ENCODE results near the gene TMEM175. TPM values are rescaled to one million over a fixed set of nuclear protein-coding genes. Genes with fewer than 3 reads are reported as not detected.
A peak's percentile ranks its signal among the peaks of the same experiment; 100 is the strongest.

The TMEM175 gene
- total and polyA plus RNA-seq, 2 of the 8 experiments (the other 6 are each of a cell fraction or from before 2014, with no cell fraction given): 4.9 to 20.7 TPM

DNA sequence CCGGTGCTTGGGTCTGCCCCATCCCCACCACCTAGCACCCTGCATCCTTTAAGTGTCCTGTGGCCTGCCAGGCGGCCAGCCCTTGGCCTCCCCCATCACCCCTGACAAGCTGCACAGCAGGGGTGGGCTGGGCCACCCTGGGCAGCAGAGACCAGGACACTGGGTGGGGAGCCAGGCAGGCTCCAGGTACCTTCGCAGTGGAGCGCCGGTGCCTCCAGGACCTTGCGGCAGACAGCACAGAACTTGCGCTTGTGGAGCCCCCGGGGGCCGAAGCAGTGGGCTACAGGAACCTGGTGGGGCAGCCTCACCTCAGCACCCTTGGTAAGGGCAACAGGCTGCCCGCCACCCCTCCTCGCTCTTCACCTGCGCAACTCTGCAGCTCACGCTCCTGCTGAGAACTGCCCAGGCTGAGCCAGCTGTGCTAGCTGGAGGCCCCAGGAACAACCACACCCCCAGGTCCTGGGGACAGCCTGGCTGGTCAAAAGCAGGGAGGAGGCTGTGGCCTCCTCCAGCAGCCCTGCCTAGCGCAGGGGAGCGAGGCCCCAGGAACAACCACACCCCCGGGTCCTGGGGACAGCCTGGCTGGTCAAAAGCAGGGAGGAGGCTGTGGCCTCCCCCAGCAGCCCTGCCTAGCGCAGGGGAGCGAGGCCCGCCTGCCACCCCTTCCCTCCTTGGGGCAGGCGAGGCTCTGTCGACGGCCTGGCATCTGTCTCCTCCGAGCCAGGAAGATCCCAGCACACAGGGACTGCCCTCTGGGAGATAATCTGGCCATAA lies 36.5 kb downstream of the TMEM175 start:
- Histone ChIP-seq H3K23ac (ENCODE audit: insufficient read length) (no peak overlapping the region), H4K5ac (ENCODE audit: insufficient read length, low read depth, low read length) (no peak overlapping the region), H4K91ac (replicated peaks; ENCODE audit: insufficient read length, low read length) (no peak overlapping the region), H3K27ac (ENCODE audit: low read depth, low read length) (no peak overlapping the region), H2BK5ac (ENCODE audit: low read depth, low read length) (no peak overlapping the region), H3K4ac (replicated peaks; ENCODE audit: insufficient read length, low read depth, low read length) (no peak overlapping the region), H2BK20ac (ENCODE audit: low read length) (no peak overlapping the region; the same call in 1 of the 2 replicates), H3K79me1 (ENCODE audit: low read depth, low read length) (no peaks in the 10 kb centered on the region), H4K8ac (ENCODE audit: extremely low read depth, insufficient read depth, low read length) (no peak overlapping the region), H2BK120ac (replicated peaks; ENCODE audit: low read depth, low read length) (no peak overlapping the region), H3K9ac (replicated peaks in 1 of 4; ENCODE audit: extremely low read depth in 1 of 4, low read depth in 3 of 4, low read length in 3 of 4) (no peak overlapping the region), H2AFZ (ENCODE audit: low read length) (no peak overlapping the region), H4K20me1 (replicated peaks in 1 of 2; ENCODE audit: control insufficient read depth in 1 of 2, insufficient read depth in 2 of 2, low read length in 2 of 2) (peaks cover 6 to 21% of the 10 kb centered on the region in 2 experiments), H3K4me2 (ENCODE audit: insufficient read depth in 1 of 2, low read depth in 2 of 2, low read length in 2 of 2) (peak overlapping the region; percentile 61 to 73; a peak in 2 of 4 replicates), H3K36me3 (ENCODE audit: control insufficient read depth in 2 of 4, insufficient read depth in 4 of 4, low read length in 3 of 4) (no peaks in the 10 kb centered on the region), H3K14ac (ENCODE audit: insufficient read length) (no peak overlapping the region), H3K79me2 (ENCODE audit: control insufficient read depth in 1 of 2, insufficient read depth in 2 of 2, low read length in 2 of 2) (no peaks in the 10 kb centered on the region), H2BK12ac (ENCODE audit: low read depth, low read length) (peak overlapping the region; percentile 39; the same call in 1 of the 2 replicates), H3K56ac (replicated peaks; ENCODE audit: insufficient read length, low read depth, low read length) (no peak overlapping the region), H3K18ac (ENCODE audit: extremely low read depth, low read length) (no peak overlapping the region), H3K27me3 (replicated peaks in 1 of 4; ENCODE audit: control insufficient read depth in 3 of 4, extremely low read depth in 1 of 4, insufficient read depth in 3 of 4, low read length in 3 of 4) (peaks cover 9 to 42% (median 30%) of the 10 kb centered on the region in 4 experiments; a peak in 6 of 7 replicates), H3K9me3 (ENCODE audit: insufficient read depth in 2 of 2, low read depth in 1 of 2, low read length in 1 of 2) (no peaks in the 10 kb centered on the region; a peak in 1 of 4 replicates), H2AK5ac (ENCODE audit: low read depth, low read length) (no peak overlapping the region), H3K4me3 (ENCODE audit: extremely low read depth in 1 of 4, insufficient read depth in 2 of 4, low read depth in 3 of 4, low read length in 4 of 4) (peak overlapping the region in 1 of 4 experiments; percentile 45; a peak in 1 of 8 replicates), H3K23me2 (ENCODE audit: low read depth, low read length) (peaks cover 12% of the 10 kb centered on the region; the same call in 1 of the 2 replicates), H3K4me1 (replicated peaks in 1 of 4; ENCODE audit: control insufficient read depth in 3 of 4, insufficient read depth in 4 of 4, low read length in 3 of 4) (peaks cover 0 to 9% (median 4%) of the 10 kb centered on the region in 4 experiments; a peak in 3 of 7 replicates), H2BK15ac (ENCODE audit: low read length) (no peak overlapping the region)
- FAIRE-seq: no peak
- 84% methylated on average over 17 of the region's 23 CpGs; no CpG with 5 or more reads in 1 of the 2 experiments for WGBS, 2 experiments (ENCODE audit: extremely low coverage in 1 of 2, insufficient coverage in 1 of 2, insufficient read length in 1 of 2, insufficient replicate concordance in 2 of 2, low coverage in 1 of 2, low lambda C conversion rate in 2 of 2, missing lambda C conversion rate in 1 of 2)
- DNase-seq (ENCODE audit: low read depth in 1 of 2, low spot score in 2 of 2): no peak
- ChIA-PET POLR2A (ENCODE audit: partially characterized antibody) (interaction anchor here (0.7 to 1.3 kb wide), 2 partner anchors 9 to 281 kb away, joined by 3 read pairs; no protein-coding TSS in a partner anchor), CTCF (ENCODE audit: partially characterized antibody) (interaction anchor here (1.1 kb wide), 1 partner anchor 19 kb away, joined by 4 read pairs; the partner anchor contains the start of gene IDUA)
- TF ChIP-seq POU5F1 (IDR thresholded peaks at IDR 0.05; ENCODE audit: low read depth, low read length): no peak
- no peak for TF ChIP-seq ASH2L (IDR thresholded peaks at IDR 0.05; ENCODE audit: low read length)
- TF ChIP-seq, protein P1, sequence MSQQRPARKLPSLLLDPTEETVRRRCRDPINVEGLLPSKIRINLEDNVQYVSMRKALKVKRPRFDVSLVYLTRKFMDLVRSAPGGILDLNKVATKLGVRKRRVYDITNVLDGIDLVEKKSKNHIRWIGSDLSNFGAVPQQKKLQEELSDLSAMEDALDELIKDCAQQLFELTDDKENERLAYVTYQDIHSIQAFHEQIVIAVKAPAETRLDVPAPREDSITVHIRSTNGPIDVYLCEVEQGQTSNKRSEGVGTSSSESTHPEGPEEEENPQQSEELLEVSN (IDR thresholded peaks at IDR 0.05): no peak
- TF ChIP-seq PHF8 (conservative IDR thresholded peaks at IDR 0.05; ENCODE audit: low read depth, low read length): no peak
- TF ChIP-seq HDAC6 (IDR thresholded peaks at IDR 0.05; ENCODE audit: low read depth, low read length): no peak
- no peak for TF ChIP-seq CTBP2 (IDR thresholded peaks at IDR 0.05; ENCODE audit: borderline replicate concordance, insufficient read depth, insufficient read length, low read length)
- TF ChIP-seq, protein P2, sequence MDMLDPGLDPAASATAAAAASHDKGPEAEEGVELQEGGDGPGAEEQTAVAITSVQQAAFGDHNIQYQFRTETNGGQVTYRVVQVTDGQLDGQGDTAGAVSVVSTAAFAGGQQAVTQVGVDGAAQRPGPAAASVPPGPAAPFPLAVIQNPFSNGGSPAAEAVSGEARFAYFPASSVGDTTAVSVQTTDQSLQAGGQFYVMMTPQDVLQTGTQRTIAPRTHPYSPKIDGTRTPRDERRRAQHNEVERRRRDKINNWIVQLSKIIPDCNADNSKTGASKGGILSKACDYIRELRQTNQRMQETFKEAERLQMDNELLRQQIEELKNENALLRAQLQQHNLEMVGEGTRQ (IDR thresholded peaks at IDR 0.05; ENCODE audit: low read length): no peak
- no peak for TF ChIP-seq JUND (IDR thresholded peaks at IDR 0.05; ENCODE audit: low read length)
- TF ChIP-seq SP2 (IDR thresholded peaks at IDR 0.05; ENCODE audit: low read length): no peak
- no peak for TF ChIP-seq FOSL1 (IDR thresholded peaks at IDR 0.05; ENCODE audit: insufficient read depth, low read depth, low read length)
